IMR-90 (cell line): Measurements from ENCODE around the gene ZGLP1. TPM values are rescaled to one million over a fixed set of nuclear protein-coding genes. Genes with fewer than 3 reads are reported as not detected.

Experiments used
- ATAC-seq: fragments of 200-7000 bp; cut with Tn5 transposase; 2 replicates; pipeline ENCODE4 v1.9.1; 2020; ENCODE audit warnings: low read depth, mild to moderate bottlenecking, moderate library complexity
- BruUV-seq: library from RNA; stranded (reverse); fragments of 400-500 nt; replicated peaks from 2 replicates; lab custom pipeline; 2021; lab: Mats Ljungman, UMichigan
- CTCF ChIA-PET: fragments of 300-600 bp; formaldehyde crosslinking; extraction: SDS; loops from one replicate; lab custom pipeline; 2021; ENCODE audit warnings: antibody characterized with exemption; lab: Yijun Ruan, JAX
- POLR2A ChIA-PET: fragments of 300-600 bp; sonication (Branson Sonifier 250); formaldehyde crosslinking; loops from one replicate; lab custom pipeline; 2022; ENCODE audit warnings: antibody characterized with exemption; ENCODE audit not compliant: unreplicated experiment; lab: Charles Lee
- DNase-seq: peaks from one replicate; pipeline ENCODE4 v3.0.0; 2013
- H2AFZ ChIP-seq: replicated peaks from 2 replicates; pipeline ENCODE3; 2013; ENCODE audit warnings: low read length, mild to moderate bottlenecking; ENCODE audit not compliant: poor library complexity
- H2AK5ac ChIP-seq: 2 replicates; pipeline ENCODE4 v1.6.1; 2013; ENCODE audit warnings: low read depth, low read length, inconsistent platforms
- H2AK9ac ChIP-seq: replicated peaks from 2 replicates; pipeline ENCODE3; 2013; ENCODE audit warnings: mild to moderate bottlenecking, low read depth, low read length, moderate library complexity; ENCODE audit not compliant: poor library complexity
- H2BK120ac ChIP-seq: 2 replicates; pipeline ENCODE4 v1.6.1; 2013; ENCODE audit warnings: low read depth, low read length, inconsistent platforms
- H2BK15ac ChIP-seq: 3 replicates; pipeline ENCODE4 v1.6.1; 2013; ENCODE audit warnings: low read depth, low read length, inconsistent platforms
- H2BK20ac ChIP-seq: 2 replicates; pipeline ENCODE4 v1.6.1; 2013; ENCODE audit warnings: low read depth, mild to moderate bottlenecking, inconsistent platforms, low read length, moderate library complexity
- H2BK5ac ChIP-seq: 2 replicates; pipeline ENCODE4 v1.6.1; 2013; ENCODE audit warnings: mild to moderate bottlenecking, low read depth, low read length, inconsistent platforms; ENCODE audit not compliant: poor library complexity, severe bottlenecking
- H3K14ac ChIP-seq: replicated peaks from 2 replicates; pipeline ENCODE4 v1.6.1; 2013; ENCODE audit warnings: low read depth, low read length, inconsistent platforms
- H3K18ac ChIP-seq: 2 replicates; pipeline ENCODE4 v1.6.1; 2013; ENCODE audit warnings: low read depth, low read length, control low read depth
- H3K23ac ChIP-seq: 2 replicates; pipeline ENCODE4 v1.6.1; 2013; ENCODE audit warnings: low read depth, low read length, inconsistent platforms
- H3K27ac ChIP-seq: 2 replicates; pipeline ENCODE4 v1.5.1; 2013; ENCODE audit warnings: mild to moderate bottlenecking, control low read depth, low read length; ENCODE audit not compliant: insufficient read depth
- H3K27me3 ChIP-seq: 2 replicates; pipeline ENCODE4 v1.6.1; 2013; ENCODE audit warnings: low read length; ENCODE audit not compliant: control insufficient read depth, insufficient read depth
- H3K36me3 ChIP-seq: 2 replicates; pipeline ENCODE4 v1.6.1; 2013; ENCODE audit warnings: low read length, mixed read lengths; ENCODE audit not compliant: control insufficient read depth, insufficient read depth
- H3K4ac ChIP-seq: 2 replicates; pipeline ENCODE4 v1.6.1; 2013; ENCODE audit warnings: low read depth, low read length, inconsistent platforms
- H3K4me1 ChIP-seq: 2 replicates; pipeline ENCODE4 v1.6.1; 2013; ENCODE audit warnings: low read length, mixed read lengths; ENCODE audit not compliant: control insufficient read depth, insufficient read depth
- H3K4me2 ChIP-seq: 2 replicates; pipeline ENCODE4 v1.6.1; 2013; ENCODE audit warnings: low read depth, mild to moderate bottlenecking, control low read depth, low read length, moderate library complexity
- H3K4me3 ChIP-seq: 2 replicates; pipeline ENCODE4 v1.5.1; 2013; ENCODE audit warnings: low read depth, mild to moderate bottlenecking, control low read depth, low read length, moderate library complexity; ENCODE audit not compliant: insufficient read depth
- H3K56ac ChIP-seq: 2 replicates; pipeline ENCODE4 v1.6.1; 2013; ENCODE audit warnings: low read length, inconsistent platforms; ENCODE audit not compliant: insufficient read depth; ENCODE audit errors: extremely low read depth
- H3K79me1 ChIP-seq, 2 experiments: 2 replicates each; pipeline ENCODE4 v1.6.1; 2013; ENCODE audit warnings: low read length in 2 of 2, inconsistent platforms in 1 of 2, low read depth in 1 of 2
- H3K9ac ChIP-seq: 2 replicates; pipeline ENCODE4 v1.6.1; 2013; ENCODE audit warnings: low read depth, low read length, control low read depth
- H3K9me1 ChIP-seq: 2 replicates; pipeline ENCODE4 v1.6.1; 2013; ENCODE audit warnings: low read length, inconsistent platforms; ENCODE audit not compliant: insufficient read depth
- H3K9me3 ChIP-seq: 2 replicates; pipeline ENCODE4 v1.6.1; 2013; ENCODE audit warnings: low read length; ENCODE audit not compliant: control insufficient read depth, insufficient read depth
- H4K20me1 ChIP-seq: 2 replicates; pipeline ENCODE4 v1.6.1; 2013; ENCODE audit warnings: low read length, inconsistent platforms; ENCODE audit not compliant: insufficient read depth
- H4K5ac ChIP-seq: 2 replicates; pipeline ENCODE4 v1.6.1; 2013; ENCODE audit warnings: mild to moderate bottlenecking, low read depth, low read length, control low read depth
- H4K8ac ChIP-seq, 2 experiments: 2 replicates each; pipeline ENCODE4 v1.6.1; 2013; ENCODE audit warnings: low read depth in 2 of 2, low read length in 2 of 2, control low read depth in 1 of 2, inconsistent platforms in 1 of 2
- H4K91ac ChIP-seq: 2 replicates; pipeline ENCODE4 v1.6.1; 2013; ENCODE audit warnings: low read depth, low read length, inconsistent platforms; ENCODE audit not compliant: insufficient read depth
- BHLHE40 ChIP-seq: fragments of 150-350 bp; IDR thresholded peaks from 2 replicates; pipeline ENCODE4 v1.6.1; 2016; ENCODE audit warnings: mild to moderate bottlenecking, low read depth, low read length
- CTCF ChIP-seq: conservative IDR thresholded peaks from 2 replicates; pipeline ENCODE4 v1.5.1; 2012; ENCODE audit warnings: mild to moderate bottlenecking, low read depth, low read length, improper control_type of control experiment
- ELK1 ChIP-seq: fragments of 150-350 bp; IDR thresholded peaks from 2 replicates; pipeline ENCODE4 v1.6.1; 2016; ENCODE audit warnings: low read depth, mild to moderate bottlenecking, low read length, moderate library complexity, borderline replicate concordance
- FOS ChIP-seq: fragments of 150-350 bp; IDR thresholded peaks from 2 replicates; pipeline ENCODE4 v1.6.1; 2016; ENCODE audit warnings: low read depth, low read length
- MAFK ChIP-seq: IDR thresholded peaks from 2 replicates; pipeline ENCODE4 v1.6.1; 2012; ENCODE audit warnings: low read depth, low read length, improper control_type of control experiment
- MAZ ChIP-seq: IDR thresholded peaks from 2 replicates; pipeline ENCODE4 v1.6.1; 2012; ENCODE audit warnings: low read depth, mild to moderate bottlenecking, low read length, improper control_type of control experiment, moderate library complexity, borderline replicate concordance
- MXI1 ChIP-seq: IDR thresholded peaks from 2 replicates; pipeline ENCODE4 v1.6.1; 2012; ENCODE audit warnings: low read depth, mild to moderate bottlenecking, low read length, moderate library complexity, borderline replicate concordance
- RAD21 ChIP-seq: IDR thresholded peaks from 2 replicates; pipeline ENCODE4 v1.6.1; 2012; ENCODE audit warnings: low read length, improper control_type of control experiment
- RCOR1 ChIP-seq: IDR thresholded peaks from 2 replicates; pipeline ENCODE4 v1.6.1; 2012; ENCODE audit warnings: mild to moderate bottlenecking, low read length, improper control_type of control experiment; ENCODE audit not compliant: insufficient replicate concordance
- USF2 ChIP-seq: fragments of 150-350 bp; IDR thresholded peaks from 2 replicates; pipeline ENCODE4 v1.6.1; 2017; ENCODE audit warnings: mild to moderate bottlenecking, antibody characterized with exemption, low read length, low read depth
- WGBS, 2 experiments: methylation state at CpG; one replicate each; pipeline versions ENCODE4 v1.1.5 to v1.1.7; 2013; ENCODE audit warnings: missing lambda C conversion rate in 2 of 2; ENCODE audit not compliant: insufficient read length in 1 of 2; ENCODE audit errors: extremely low coverage in 2 of 2; 5-methylcytosine and 5-hydroxymethylcytosine counted together
- dilution Hi-C: fragments of 300-500 bp; cut with HindIII; formaldehyde crosslinking; loops from one replicate; pipeline ENCODE4 v1.14.3; 2018; ENCODE audit warnings: low sequenced_read_pairs; ENCODE audit not compliant: unreplicated experiment
- in situ Hi-C: fragments of 300-500 bp; cut with MboI; formaldehyde crosslinking; loops from 3 replicates; pipeline ENCODE4 v1.14.3; 2019; ENCODE audit warnings: low sequenced_read_pairs, inconsistent platforms, mixed read lengths
- intact Hi-C: fragments of 100-400 bp; cut with micrococcal nuclease; formaldehyde crosslinking; loops from 2 replicates; pipeline ENCODE4 v1.10.0; 2022
- polyA plus RNA-seq, 3 experiments: library from polyadenylated mRNA; depleted of rRNA; stranded (reverse); fragments of >200 nt; gene quantifications; 2 replicates each; pipeline ENCODE4 v1.2.3, GENCODE V29; 2012; ENCODE audit warnings: low replicate concordance in 1 of 3
- total RNA-seq: library from RNA; depleted of rRNA; stranded (reverse); fragments of >200 nt; gene quantifications from 2 replicates; pipeline ENCODE4 v1.2.3, GENCODE V29; 2012

Gene ZGLP1
- total and polyA plus RNA-seq, 2 of the 4 experiments (the other 2 are of a cell fraction): 0.54 to 3.1 TPM

- Histone ChIP-seq H3K27ac (peak overlapping the region; percentile 18; the same call in 1 of the 2 replicates), H2BK120ac (no peak overlapping the region), H3K9ac (peak overlapping the region; percentile 29; the same call in 1 of the 2 replicates), H3K56ac (no peak overlapping the region), H3K4me3 (peak overlapping the region; percentile 77), H2BK15ac (peak overlapping the region; percentile 31; the same call in 1 of the 3 replicates), H4K91ac (peak overlapping the region; percentile 17; the same call in 1 of the 2 replicates), H4K8ac (peak overlapping the region; percentile 34 to 59; a peak in 2 of 4 replicates), H4K20me1 (peaks cover 6% of the 10 kb centered on the region), H3K79me1 (peaks cover 0 to 4% of the 10 kb centered on the region in 2 experiments; a peak in 1 of 4 replicates), H3K14ac (peak overlapping the region; percentile 47; the same call in 1 of the 2 replicates), H3K27me3 (no peaks in the 10 kb centered on the region; the same call in 1 of the 2 replicates), H3K23ac (no peak overlapping the region), H3K4me1 (peaks cover 16% of the 10 kb centered on the region), H2AFZ (peak overlapping the region; percentile 92), H3K9me1 (peaks cover 8% of the 10 kb centered on the region), H3K18ac (peak overlapping the region; percentile 61), H4K5ac (peak overlapping the region; percentile 88), H2AK5ac (peak overlapping the region; percentile 91), H2BK20ac (no peak overlapping the region), H3K9me3 (no peaks in the 10 kb centered on the region), H3K4me2 (peak overlapping the region; percentile 96), H2BK5ac (peak overlapping the region; percentile 22), H2AK9ac (peak overlapping the region; percentile 83), H3K36me3 (peaks cover 14% of the 10 kb centered on the region; the same call in 1 of the 2 replicates), H3K4ac (peak overlapping the region; percentile 32)
- POLR2A ChIA-PET: interaction anchor here (1.6 kb wide), 1 partner anchor 21 kb away, joined by 8 read pairs; the partner anchor contains the start of gene ICAM1
- no TSS peak for BruUV-seq
- CTCF ChIA-PET: no interaction called here
- DNase-seq (peak; percentile 78), ATAC-seq (peak; percentile 70)
- intact Hi-C loops: no loop called here
- whole genome bisulfite sequencing, 2 experiments: 6% methylated on average over 29 of the region's 45 CpGs; no CpG with 5 or more reads in 1 of the 2 experiments
- TF ChIP-seq RAD21: no peak
- TF ChIP-seq USF2: no peak
- no peak for TF ChIP-seq MXI1
- TF ChIP-seq RCOR1: no peak
- peak; percentile 51; the same call in 1 of the 2 replicates for TF ChIP-seq MAZ
- no peak for TF ChIP-seq FOS
- TF ChIP-seq CTCF: no peak
- TF ChIP-seq MAFK: no peak
- no peak for TF ChIP-seq ELK1
- TF ChIP-seq BHLHE40: peak; percentile 45; the same call in 1 of the 2 replicates
- in situ Hi-C loops: no loop called here
- dilution Hi-C loops: no loop called here
Observed at GRCh38 chr19:10292206-10292788, 17.3 kb downstream of the ZGLP1 start.
